ENCODE results near the gene ARF3.

The ARF3 gene

GRCh38 chr12:48981757-48982157 lies 24.5 kb upstream of the ARF3 start:
- DNase-seq: peak; percentile 28

DNA sequence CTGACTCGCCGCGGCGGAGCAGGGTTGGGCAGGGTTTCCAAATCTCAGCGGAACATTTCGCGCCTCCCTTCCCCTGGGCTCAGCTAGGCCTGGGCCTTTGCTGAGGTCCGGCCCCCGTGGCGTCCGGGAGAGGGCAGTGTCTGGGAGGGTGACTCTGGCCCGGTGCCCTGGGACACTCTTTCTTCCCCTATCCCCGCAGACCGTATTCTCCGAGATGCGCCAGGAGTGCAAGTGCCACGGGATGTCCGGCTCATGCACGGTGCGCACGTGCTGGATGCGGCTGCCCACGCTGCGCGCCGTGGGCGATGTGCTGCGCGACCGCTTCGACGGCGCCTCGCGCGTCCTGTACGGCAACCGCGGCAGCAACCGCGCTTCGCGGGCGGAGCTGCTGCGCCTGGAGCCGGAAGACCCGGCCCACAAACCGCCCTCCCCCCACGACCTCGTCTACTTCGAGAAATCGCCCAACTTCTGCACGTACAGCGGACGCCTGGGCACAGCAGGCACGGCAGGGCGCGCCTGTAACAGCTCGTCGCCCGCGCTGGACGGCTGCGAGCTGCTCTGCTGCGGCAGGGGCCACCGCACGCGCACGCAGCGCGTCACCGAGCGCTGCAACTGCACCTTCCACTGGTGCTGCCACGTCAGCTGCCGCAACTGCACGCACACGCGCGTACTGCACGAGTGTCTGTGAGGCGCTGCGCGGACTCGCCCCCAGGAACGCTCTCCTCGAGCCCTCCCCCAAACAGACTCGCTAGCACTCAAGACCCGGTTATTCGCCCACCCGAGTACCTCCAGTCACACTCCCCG lies 23.9 kb upstream of the ARF3 start:
- peak; percentile 56 for DNase-seq

DNA sequence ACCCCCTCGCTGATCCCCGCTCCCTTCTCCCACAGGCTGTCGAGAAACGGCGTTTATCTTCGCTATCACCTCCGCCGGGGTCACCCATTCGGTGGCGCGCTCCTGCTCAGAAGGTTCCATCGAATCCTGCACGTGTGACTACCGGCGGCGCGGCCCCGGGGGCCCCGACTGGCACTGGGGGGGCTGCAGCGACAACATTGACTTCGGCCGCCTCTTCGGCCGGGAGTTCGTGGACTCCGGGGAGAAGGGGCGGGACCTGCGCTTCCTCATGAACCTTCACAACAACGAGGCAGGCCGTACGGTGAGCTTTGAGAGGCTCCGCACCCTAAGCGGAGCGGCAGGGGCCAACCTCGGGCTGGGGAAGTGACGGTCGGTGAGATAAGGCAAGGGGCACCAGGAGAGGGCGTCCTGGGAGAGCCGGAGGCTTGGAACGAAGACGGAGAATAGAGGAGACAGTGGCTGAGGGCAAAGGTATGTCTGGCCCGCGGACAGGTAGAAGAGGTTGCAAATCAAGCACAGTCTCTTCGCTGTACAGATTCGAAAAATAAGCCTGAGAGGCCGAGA lies 23.2 kb upstream of the ARF3 start:
- DNase-seq: peak; percentile 56

- DNase-seq: no peak
Observed at GRCh38 chr12:48979602-48980388, 22.5 kb upstream of the ARF3 start.

DNA sequence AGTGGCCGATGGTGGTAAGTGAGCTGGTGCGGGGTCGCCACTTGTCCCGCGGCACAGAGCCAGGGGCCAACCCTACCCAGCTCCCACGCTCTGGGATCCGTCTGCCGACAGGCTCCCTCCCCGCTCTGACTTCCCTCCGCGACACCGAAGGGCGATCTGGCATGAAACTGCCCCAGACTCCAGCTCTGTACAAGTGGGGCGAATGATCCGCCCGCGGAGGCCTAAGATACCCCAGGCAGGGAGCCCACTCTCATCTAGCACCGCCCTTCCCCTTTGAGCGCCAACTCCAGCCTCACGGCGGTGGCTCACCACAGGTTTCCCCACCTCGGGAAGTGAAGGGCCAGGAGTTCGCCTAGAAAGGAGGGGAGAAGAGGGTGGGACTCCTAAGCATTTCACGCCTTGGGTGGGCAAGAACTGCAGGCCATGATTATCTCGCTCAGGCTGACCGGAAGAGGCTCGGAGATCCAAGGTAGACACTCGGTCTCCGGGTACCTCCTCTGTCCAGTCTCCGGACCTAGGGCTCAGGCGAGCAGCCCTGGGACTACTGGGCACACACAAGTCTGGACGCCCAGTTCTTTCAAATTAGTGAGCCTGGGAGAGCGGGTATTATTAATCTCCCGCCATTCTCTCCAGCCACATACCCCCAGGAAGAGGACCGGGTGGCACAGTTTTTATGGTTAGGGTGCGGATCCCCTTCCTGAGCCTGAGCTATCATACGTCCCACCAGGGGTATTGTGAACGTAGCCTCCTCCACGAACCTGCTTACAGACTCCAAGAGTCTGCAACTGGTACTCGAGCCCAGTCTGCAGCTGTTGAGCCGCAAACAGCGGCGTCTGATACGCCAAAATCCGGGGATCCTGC lies 21.7 kb upstream of the ARF3 start:
- peak; percentile 53 for DNase-seq

- peak; percentile 17 for DNase-seq
Observed at GRCh38 chr12:48978291-48978740, 21.0 kb upstream of the ARF3 start, which contains the start of gene WNT1. Gene WNT1, plus strand, starts transcription at chr12:48978322. Its CDS starts 329 bp downstream, at chr12:48978651.

GRCh38 chr12:48977290-48978281 lies 20.3 kb upstream of the ARF3 start:
- peak; percentile 78 for DNase-seq

DNA sequence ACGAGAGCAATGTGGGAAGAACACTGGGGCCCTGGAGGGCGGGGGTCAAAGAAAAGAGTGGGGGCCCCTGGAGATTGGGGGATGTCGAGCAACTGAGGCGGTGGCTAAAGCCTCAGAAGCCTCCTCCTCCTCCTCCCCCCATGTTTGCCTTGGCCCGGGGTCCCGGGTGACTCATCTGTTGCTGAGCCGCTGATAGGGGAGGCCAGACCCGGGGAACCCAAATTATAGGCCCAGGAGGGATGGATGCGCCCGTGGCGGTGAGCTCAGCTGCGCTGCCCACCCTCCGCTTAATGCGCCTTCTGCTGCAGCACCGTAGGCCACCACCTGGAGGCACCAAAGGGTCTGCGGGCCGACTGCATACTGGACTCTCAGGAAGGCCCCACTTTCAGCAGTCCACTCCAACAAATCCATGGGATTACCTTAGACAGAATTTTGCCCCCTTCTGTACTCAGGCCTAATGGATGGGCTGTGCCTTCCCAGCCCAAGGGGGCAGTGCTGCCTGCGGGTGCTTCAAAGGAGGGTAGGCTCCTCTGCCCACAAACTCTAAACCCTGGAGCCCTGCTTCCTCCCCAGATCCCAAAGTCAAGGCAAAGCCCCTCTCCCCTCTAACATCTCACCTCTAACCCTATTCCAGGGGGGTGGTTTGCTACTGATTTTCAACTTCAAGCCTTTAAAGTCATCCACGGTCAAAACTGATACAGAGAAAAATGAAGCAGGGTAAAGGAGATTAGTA lies 16.8 kb upstream of the ARF3 start:
- DNase-seq: peak; percentile 70

- DNase-seq: no peak
Observed at GRCh38 chr12:48973531-48973930, 16.2 kb upstream of the ARF3 start.

DNA sequence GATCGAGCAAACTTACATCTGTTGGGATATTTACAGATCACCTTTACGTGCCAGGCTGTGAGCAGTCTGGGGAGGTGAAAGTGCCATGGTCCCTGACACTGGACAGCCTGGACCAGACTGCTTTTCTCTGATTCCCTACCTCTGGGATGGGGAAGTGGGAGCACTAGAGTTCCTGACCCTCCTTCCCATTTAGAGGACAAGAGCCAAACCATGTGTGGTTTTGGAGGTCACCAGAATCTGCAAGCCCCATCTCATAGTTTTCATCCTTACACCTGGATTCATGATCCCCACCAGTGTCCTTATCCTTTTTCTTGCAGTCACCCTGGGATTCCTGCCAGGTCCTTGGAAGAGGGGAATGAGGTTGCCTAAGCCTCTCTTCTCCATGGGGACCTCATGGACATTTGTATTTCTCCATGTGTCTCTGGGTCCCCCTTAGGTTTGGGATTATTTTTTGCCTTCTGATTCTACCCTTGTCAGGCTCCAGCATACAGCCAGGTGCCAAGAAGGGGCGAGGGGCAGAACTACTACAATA lies 15.7 kb upstream of the ARF3 start:
- no peak for DNase-seq

GRCh38 chr12:48972213-48972951 lies 15.1 kb upstream of the ARF3 start:
- no peak for DNase-seq

GRCh38 chr12:48970702-48971334 lies 13.5 kb upstream of the ARF3 start:
- peak; percentile 44 for DNase-seq

DNA sequence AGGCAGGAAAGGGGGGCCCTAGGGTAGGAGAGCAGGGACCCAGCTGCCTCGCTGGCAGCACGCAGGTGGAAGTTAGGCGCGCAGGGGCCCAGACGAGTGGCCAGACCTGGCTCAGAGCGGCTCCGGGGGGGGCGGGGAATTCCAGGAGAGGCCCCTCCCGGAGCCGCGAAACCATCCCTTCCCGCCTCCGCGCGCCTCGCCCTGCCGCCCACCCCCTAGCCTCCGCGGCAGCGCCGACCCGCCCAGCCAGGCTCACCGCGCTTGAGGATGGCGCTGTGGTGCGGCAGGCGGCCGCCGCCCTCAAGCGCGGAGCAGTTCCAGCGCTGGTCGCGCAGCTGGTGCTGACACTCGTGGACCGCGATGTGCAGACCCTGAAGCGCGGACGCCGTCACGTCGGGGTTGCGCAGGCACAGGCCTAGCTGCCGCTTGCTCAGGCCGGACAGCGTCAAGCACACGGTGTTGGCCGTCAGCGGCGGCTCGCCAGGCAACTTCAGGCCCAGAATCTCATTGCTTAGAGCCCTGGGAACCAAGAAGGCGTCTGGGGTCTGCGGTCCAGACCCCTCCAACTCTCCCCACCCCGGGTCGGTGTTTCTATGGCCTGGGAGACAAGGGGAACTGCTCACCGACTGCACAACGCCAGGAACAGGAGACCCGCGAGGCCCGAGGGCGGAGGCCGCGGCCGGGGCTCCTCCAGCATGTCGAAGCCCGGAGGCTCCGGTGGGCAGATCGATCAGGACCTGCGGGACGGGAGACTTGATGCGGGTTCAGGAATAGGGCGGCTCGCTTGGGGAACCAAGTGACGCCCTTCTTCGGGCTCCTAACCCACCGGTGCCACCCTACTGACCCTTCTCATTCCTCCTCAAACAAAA lies 12.8 kb upstream of the ARF3 start:
- DNase-seq: peak; percentile 63

DNA sequence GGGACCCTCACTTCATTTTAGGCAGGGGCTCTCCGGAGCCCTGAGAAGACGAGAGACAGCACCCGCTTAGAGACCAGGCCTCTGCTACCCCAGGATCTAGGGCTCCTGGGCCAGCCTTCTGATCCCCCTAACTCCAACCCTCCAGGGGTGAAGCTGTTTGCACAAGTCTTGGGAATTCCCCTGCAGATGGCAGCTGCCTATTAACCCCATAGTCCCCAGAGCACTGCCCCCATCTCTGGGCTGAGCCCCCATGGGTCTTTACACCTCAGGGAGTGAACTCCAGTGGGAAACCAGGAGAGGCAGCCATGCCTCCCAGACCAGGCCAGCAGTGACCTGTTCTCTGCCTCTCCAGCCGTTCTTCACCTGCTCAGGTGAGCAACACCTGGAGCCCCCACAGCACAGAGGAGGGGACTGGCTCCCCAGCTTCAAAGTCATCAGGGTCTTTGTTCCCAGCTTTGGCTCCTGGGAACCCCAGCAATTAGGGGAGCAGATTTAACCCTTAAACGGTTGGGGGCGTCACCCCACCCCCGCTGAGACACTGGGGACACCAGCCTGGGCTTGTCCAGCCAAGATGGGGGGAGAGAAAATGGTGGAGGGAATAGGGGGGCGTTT lies 12.0 kb upstream of the ARF3 start:
- peak; percentile 34 for DNase-seq

DNA sequence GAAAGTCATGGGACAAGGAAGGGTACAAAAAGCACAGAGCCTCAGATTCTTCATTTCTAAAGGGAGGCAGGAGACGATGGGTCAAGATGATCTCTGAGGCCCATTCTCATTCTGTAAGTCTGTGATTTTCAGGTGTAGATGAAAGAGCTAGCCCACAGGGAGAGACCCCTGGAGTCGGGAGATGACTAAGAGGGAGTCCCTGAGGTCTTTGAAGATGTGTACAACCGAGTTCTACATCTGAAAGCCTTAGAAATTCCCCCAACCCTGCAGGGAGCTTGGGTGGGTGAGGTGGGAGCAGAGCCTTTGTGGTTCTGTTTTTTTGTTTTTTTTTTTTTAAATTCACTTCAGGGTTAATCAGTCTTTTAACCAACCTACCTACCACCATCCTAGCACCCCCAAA lies 11.2 kb upstream of the ARF3 start:
- no peak for DNase-seq

- DNase-seq: no peak
Observed at GRCh38 chr12:48967991-48968390, 10.7 kb upstream of the ARF3 start.

DNA sequence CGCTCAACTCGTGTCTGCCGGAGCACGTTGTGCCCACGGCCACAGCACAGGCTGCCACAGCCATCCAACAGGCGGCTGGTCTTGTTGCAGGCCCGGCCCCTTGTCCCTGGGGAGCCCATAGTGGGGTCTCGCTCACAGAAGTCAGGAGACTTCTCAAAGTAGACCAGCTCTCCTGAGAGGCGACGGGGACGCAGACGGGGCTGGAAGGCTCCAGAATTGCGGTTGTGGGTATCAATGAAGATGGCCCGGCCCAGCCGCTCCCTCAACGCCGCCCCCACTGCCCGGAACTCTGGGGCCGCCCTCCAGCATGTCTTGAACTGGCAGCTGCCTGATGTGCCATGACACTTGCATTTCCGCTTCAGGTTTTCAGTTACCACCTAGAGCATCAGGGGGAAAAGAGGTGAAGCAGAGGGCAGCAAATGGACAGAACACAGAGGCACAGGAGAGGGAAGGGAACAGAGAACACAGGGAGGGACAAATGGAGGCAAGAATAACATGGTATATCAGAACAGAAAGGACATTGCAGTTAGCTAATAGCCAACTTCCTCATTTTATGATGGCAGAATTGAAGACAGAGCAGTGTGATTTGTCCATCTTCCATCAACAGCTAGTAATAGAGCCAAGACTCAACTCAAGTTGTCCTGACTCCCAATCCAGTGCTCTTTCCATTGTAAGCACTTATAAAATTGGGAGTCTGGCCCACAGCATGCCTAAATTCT lies 9.0 kb upstream of the ARF3 start:
- peak; percentile 31 for DNase-seq
